Superior temporal gyrus (tissue), 1 donor: ENCODE results near the gene SCMH1.
"Not testable (repeated sequence)": the region's sequence is repeated elsewhere in the genome, so short reads cannot be mapped to it uniquely, and the experiment has no call there.

Source experiments
- DNase-seq: peaks from one replicate; pipeline ENCODE4 v3.0.0-alpha.2; 2016; ENCODE audit errors: extremely low spot score

The SCMH1 gene

GRCh38 chr1:41249319-41249718 is 7.2 kb upstream of the SCMH1 start:
- DNase-seq = no peak

- DNase-seq = no peak
Observed at GRCh38 chr1:41246568-41246967, 4.5 kb upstream of the SCMH1 start.

DNA sequence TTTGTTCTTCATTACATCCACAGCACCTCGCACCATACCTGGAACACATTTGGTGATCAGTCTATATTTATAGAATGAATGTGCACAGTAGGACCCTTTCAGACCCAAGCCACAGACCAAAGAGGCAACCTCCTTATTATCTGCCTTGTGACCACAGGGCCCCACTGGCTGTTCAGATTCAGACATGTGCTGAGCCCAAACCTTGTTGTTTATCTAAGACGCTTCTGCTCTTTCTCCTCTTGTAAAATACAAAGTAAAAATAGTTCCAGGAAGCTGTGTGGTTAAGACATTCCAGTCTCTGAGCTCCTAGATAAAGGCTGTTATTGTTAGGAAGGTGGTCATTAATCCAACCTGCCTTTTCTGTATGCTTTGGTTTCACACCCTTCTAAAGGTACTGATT is 3.6 kb upstream of the SCMH1 start:
- no peak for DNase-seq

- no peak for DNase-seq
Observed at GRCh38 chr1:41243079-41243385, 926 bp upstream of the SCMH1 start.

GRCh38 chr1:41242342-41243078 is 404 bp upstream of the SCMH1 start:
- no peak for DNase-seq

DNA sequence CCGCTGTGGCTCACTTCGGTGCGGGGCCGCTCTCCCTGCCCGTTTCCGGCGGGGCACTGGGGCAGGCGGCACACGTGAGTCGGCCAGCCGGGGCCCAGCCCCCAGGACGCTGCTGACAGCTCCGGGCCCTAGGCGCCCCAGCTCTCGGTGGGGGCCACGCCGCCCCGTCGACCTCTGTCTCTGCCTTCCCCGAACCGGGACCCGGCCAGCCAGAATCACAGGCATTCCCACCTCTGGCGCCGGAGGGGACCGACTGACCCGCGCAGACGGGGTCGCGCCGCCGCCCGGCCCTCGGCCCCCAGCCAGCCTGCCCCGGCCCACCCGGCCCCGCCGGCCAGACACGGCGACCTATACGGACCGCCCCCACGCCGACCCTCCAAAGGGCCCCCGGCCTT is 755 bp downstream of the SCMH1 start:
- DNase-seq = no peak

- peak; percentile 51 for DNase-seq
Observed at GRCh38 chr1:41240781-41241353, 1.2 kb downstream of the SCMH1 start.

GRCh38 chr1:41239988-41240610 is 2.0 kb downstream of the SCMH1 start:
- peak; percentile 47 for DNase-seq

- no peak for DNase-seq
Observed at GRCh38 chr1:41238311-41238988, 3.7 kb downstream of the SCMH1 start.

DNA sequence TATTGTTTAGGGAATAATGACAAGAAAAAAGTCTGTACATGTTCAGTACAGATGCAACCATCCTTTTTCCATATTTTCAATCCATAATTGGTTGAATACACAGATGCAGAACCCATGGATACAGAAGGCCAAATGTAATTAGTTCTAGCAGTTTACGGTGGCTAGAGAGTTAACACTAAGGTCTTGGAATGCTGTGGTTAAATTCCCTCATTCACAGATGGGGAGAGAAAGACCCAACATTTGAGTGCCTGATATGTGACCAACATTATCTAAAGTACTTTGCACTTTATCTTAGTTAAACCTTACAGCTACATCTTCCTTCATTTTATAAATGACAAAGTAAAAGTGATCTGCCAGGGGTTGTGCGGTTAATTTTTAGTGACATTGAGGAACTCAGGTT is 5.3 kb downstream of the SCMH1 start:
- no peak for DNase-seq

DNA sequence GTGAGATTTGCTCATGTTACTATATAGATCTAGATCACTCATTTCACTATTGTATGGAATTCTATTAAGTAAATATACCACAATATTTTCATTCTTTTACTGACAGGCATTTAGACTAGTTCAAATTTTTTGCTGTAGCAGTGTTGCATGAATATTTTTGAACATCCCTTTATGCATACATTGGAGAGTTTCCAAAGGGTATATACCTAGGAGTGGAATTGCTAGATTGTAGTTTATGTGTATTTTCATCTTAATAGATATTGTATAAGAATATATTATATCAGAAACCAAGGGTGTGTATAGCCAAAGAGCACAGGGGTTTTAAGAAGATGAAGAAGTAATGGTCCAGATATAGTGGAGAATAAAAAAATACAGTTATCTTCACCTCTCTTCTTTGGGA is 6.2 kb downstream of the SCMH1 start:
- DNase-seq = no peak

- no peak for DNase-seq
Observed at GRCh38 chr1:41233708-41234107, 8.4 kb downstream of the SCMH1 start.

GRCh38 chr1:41232305-41232704 is 9.8 kb downstream of the SCMH1 start:
- no peak for DNase-seq

DNA sequence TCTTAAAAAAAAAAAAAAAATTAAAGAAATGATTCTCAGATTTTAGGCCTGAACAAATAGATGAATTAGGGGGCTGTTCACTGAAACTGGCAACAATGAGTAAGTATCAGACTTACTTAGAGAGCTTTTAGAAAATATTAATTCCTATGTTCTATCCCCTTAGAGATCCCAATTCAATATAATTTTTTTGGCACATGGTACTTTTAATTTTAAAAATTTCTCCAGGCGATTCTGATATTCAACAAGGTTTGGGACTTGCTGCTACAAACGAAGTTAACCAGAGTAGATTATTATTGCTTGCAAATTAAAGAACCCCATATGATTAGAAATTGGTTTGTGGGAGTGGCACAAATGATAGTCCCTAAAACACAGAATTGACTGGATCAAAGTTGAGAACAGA is 11.4 kb downstream of the SCMH1 start:
- no peak for DNase-seq

GRCh38 chr1:41229219-41229618 is 12.9 kb downstream of the SCMH1 start:
- not testable (repeated sequence) for DNase-seq

GRCh38 chr1:41226815-41227434 is 15.2 kb downstream of the SCMH1 start:
- no peak for DNase-seq

GRCh38 chr1:41225495-41225894 is 16.6 kb downstream of the SCMH1 start:
- DNase-seq = no peak

- no peak for DNase-seq
Observed at GRCh38 chr1:41222496-41222895, 19.6 kb downstream of the SCMH1 start.

- no peak for DNase-seq
Observed at GRCh38 chr1:41221995-41222394, 20.1 kb downstream of the SCMH1 start.

GRCh38 chr1:41218152-41218551 is 24.0 kb downstream of the SCMH1 start:
- no peak for DNase-seq

GRCh38 chr1:41217441-41217840 is 24.7 kb downstream of the SCMH1 start:
- no peak for DNase-seq

DNA sequence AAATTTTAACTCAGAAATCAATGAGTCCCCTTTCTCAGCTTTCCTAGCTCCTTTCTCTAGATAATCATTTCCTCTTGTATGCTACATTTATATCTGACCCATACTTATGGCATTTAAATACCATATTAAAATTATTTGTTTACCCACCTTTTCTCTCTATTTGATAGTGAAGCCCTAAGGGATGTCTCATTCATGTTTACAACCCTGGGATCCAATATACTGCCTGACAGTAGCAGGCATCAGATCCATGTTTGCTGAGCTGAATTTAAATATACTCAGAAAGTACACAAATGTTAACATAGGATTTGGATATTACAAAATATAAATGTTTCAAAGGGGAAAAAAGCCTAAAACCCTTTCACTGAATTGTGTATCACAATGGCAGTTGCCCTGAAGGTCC is 26.5 kb downstream of the SCMH1 start:
- no peak for DNase-seq
